ENCODE data around the gene ADAMTS2. TPM values are rescaled to one million over a fixed set of nuclear protein-coding genes. Genes with fewer than 3 reads are reported as not detected.

Gene ADAMTS2
- polyA plus RNA-seq (2011; rRNA removed) (80.0 and 129 TPM in 2 replicates), polyA minus RNA-seq (2011; rRNA and poly(A)+ RNA removed) (121 and 171 TPM in 2 replicates)

DNA sequence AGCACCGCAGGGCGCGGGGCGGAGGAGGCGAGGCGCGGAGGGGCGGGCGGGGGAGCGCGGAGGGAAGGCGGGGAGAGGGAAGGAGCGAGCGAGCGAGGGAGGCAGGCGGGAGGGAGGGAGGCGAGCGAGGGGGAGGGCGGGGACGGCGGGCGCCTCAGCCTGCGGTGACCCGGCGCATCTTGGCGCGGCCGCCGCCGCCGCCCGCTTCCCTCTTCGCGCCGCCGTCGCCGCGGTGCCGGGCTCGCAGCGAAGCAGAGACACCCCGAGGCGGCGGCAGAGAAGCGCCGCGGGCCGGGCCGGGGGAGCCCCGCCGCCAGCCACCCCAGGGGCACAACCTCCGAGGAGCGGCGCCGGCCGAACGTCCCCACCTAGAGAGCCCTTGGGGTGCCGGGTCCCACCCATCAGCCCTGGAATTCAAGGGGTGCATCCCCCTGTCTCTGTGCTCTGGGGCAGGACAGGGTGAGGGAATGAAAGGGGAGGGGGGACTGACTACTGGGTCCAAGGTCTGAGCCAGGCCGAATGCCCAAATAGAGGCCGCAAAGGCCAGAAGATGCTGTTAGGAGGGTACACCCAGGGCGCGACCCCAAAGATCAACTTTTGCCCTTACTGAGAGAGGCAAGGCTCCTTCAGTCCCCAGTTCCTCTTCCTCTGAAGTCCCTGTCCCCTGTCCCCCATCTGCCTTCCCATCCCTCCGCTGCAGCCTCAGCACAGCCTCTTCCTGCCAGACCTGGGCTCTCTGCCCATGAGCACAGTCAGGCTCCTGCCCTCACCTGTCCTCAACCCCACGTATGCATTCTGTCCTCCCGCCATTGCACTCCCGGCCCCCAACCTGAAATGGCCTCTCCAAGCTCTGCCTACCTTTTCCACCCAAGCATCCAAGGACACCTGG is at the start of gene ADAMTS2:
ADAMTS2 (minus strand) TSS at position 29 of the 889 bp plus-strand sequence. CDS start 133 bp downstream, outside the sequence.
- peak within 1 kb of the TSS; percentile 77 for H3K4me3 ChIP-seq (ENCODE audit: low read depth, low read length)
- TF ChIP-seq, protein P1, sequence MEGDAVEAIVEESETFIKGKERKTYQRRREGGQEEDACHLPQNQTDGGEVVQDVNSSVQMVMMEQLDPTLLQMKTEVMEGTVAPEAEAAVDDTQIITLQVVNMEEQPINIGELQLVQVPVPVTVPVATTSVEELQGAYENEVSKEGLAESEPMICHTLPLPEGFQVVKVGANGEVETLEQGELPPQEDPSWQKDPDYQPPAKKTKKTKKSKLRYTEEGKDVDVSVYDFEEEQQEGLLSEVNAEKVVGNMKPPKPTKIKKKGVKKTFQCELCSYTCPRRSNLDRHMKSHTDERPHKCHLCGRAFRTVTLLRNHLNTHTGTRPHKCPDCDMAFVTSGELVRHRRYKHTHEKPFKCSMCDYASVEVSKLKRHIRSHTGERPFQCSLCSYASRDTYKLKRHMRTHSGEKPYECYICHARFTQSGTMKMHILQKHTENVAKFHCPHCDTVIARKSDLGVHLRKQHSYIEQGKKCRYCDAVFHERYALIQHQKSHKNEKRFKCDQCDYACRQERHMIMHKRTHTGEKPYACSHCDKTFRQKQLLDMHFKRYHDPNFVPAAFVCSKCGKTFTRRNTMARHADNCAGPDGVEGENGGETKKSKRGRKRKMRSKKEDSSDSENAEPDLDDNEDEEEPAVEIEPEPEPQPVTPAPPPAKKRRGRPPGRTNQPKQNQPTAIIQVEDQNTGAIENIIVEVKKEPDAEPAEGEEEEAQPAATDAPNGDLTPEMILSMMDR (IDR thresholded peaks at IDR 0.05; ENCODE audit: insufficient read depth, low read depth, low read length): no peak
- ChIA-PET CTCF (interaction anchor here (0.6 to 4.6 kb wide), 6 partner anchors 32 to 179 kb away, joined by 3 to 75 read pairs (median 3); no protein-coding TSS in a partner anchor), POLR2A (interaction anchor here (0.6 kb wide), 1 partner anchor 67 kb away, joined by 3 read pairs; no protein-coding TSS in a partner anchor)
- H3K27me3 ChIP-seq (ENCODE audit: control insufficient read depth, insufficient read depth, low read length): peaks cover 3% of the 10 kb centered on the region; the same call in 1 of the 2 replicates
- H3K36me3 ChIP-seq (ENCODE audit: control insufficient read depth, insufficient read depth, low read length): no peaks in the 10 kb centered on the region; the same call in 1 of the 2 replicates
- no peak for DNase-seq (ENCODE audit: low read depth)

DNA sequence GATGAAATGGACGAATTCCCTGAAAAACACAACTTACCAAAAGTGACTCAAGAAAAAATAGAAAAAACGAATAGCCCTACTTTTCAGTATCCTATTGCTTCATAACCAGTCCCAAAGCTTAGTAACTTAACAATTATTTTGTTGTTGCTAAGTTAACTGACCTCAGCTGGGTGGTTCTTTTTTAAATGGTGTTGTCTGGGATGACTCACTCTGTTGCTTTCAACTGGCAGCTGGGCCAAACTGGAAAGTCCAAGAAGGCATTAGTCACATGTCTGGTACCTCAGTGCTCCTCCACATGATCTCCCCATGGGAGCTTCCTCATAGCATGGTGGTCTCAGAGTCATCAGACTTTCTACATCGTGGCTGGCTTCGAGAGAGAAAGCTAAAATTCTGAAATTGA is 47.8 kb upstream of the ADAMTS2 start:
- ChIA-PET CTCF (interaction anchor here (1.7 kb wide), 1 partner anchor 11 kb away, joined by 3 read pairs; no protein-coding TSS in a partner anchor), POLR2A (no interaction called here)
- no peaks in the 10 kb centered on the region for H3K36me3 ChIP-seq (ENCODE audit: control insufficient read depth, insufficient read depth, low read length)
- no peaks in the 10 kb centered on the region for H3K27me3 ChIP-seq (ENCODE audit: control insufficient read depth, insufficient read depth, low read length)
- no peak overlapping the region for H3K4me3 ChIP-seq (ENCODE audit: low read depth, low read length)
- DNase-seq (ENCODE audit: low read depth): no peak
- TF ChIP-seq, protein P1 (IDR thresholded peaks at IDR 0.05; ENCODE audit: insufficient read depth, low read depth, low read length): no peak

DNA sequence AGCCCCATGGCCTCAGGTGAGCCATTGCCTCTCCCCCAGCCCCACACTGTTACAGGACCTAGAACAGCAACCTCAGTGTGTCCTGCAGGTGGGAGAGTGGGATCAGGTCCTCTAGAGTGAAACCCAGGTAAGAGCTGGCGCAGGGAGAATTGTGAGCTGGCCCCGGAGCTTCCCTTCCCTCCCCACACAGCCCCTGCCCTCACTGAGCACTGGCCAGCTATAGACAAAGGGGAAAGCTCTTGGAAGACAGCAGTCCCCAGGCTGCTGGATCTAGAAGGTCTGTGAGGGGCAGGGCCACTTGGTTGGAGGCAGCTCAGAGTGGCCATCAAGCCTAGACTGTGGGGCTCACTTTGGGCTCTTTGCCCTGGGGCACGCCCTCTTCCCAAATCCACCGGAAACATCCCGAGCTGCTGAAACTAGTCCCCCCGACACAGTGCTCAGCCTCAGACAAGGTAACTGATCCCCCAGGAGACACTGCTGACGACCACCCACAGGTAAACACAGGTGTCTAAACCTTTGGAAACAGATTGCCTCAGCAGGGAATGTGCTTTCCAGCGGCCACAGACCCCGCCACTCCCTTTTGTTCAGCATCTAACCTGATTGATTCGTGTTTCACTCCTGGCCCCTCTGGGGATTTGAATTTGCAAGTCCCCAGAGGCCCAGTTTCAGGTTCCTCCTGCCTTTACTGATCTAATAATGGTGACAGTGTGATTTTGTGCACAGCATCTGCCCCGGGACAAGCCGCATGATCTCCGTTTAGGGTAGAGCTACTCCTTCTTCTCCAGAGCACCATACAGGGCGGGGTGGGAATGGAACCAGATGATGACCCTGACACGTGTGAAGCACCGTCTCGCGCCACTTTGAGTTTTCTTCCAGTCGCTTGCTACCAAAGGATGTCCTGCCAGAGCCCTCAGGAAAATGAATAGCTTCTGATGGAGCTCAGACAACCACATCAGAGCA is 42.2 kb upstream of the ADAMTS2 start:
- DNase-seq (ENCODE audit: low read depth): no peak
- no peaks in the 10 kb centered on the region for H3K36me3 ChIP-seq (ENCODE audit: control insufficient read depth, insufficient read depth, low read length)
- ChIA-PET POLR2A (no interaction called here), CTCF (no interaction called here)
- no peak overlapping the region for H3K4me3 ChIP-seq (ENCODE audit: low read depth, low read length)
- TF ChIP-seq, protein P1 (IDR thresholded peaks at IDR 0.05; ENCODE audit: insufficient read depth, low read depth, low read length): no peak
- H3K27me3 ChIP-seq (ENCODE audit: control insufficient read depth, insufficient read depth, low read length): no peaks in the 10 kb centered on the region

DNA sequence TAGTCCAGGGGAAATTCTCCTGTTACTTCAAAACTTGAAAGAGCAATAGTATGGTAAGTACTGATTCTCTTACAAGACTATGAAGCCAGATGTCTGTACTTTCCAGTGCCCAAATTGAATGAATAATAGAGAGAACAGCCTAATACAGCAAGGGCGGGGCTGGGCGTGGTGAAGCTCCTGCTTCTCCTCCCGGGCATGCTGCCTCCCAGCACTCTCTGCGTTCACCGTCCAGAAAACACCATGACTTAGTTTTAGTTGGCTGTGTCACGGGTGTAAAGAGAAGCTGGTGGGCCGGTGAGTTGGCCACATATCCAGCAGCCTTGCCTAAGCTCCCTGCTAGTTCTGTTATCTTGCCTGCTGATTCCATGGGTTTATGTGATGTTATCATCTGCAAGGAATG is 40.7 kb upstream of the ADAMTS2 start:
- ChIA-PET POLR2A (no interaction called here), CTCF (interaction anchor here (1.0 kb wide), 1 partner anchor 9 kb away, joined by 3 read pairs; no protein-coding TSS in a partner anchor)
- TF ChIP-seq, protein P1 (IDR thresholded peaks at IDR 0.05; ENCODE audit: insufficient read depth, low read depth, low read length): no peak
- no peak overlapping the region for H3K4me3 ChIP-seq (ENCODE audit: low read depth, low read length)
- H3K36me3 ChIP-seq (ENCODE audit: control insufficient read depth, insufficient read depth, low read length): no peaks in the 10 kb centered on the region
- H3K27me3 ChIP-seq (ENCODE audit: control insufficient read depth, insufficient read depth, low read length): no peaks in the 10 kb centered on the region
- no peak for DNase-seq (ENCODE audit: low read depth)
